Activated naive CD4-positive, alpha-beta T cell treated with anti-CD3 and anti-CD28 coated beads, Interleukin-2, amount 50 U/mL, for 16 hours (primary cell): Measurements from ENCODE around the gene BAZ2B.
"Not testable (repeated sequence)": the region's sequence is repeated elsewhere in the genome, so short reads cannot be mapped to it uniquely, and the experiment has no call there.

Experiments used
- DNase-seq: peaks from one replicate; pipeline ENCODE4 v3.0.0-alpha.2; 2020

BAZ2B gene, protein sequence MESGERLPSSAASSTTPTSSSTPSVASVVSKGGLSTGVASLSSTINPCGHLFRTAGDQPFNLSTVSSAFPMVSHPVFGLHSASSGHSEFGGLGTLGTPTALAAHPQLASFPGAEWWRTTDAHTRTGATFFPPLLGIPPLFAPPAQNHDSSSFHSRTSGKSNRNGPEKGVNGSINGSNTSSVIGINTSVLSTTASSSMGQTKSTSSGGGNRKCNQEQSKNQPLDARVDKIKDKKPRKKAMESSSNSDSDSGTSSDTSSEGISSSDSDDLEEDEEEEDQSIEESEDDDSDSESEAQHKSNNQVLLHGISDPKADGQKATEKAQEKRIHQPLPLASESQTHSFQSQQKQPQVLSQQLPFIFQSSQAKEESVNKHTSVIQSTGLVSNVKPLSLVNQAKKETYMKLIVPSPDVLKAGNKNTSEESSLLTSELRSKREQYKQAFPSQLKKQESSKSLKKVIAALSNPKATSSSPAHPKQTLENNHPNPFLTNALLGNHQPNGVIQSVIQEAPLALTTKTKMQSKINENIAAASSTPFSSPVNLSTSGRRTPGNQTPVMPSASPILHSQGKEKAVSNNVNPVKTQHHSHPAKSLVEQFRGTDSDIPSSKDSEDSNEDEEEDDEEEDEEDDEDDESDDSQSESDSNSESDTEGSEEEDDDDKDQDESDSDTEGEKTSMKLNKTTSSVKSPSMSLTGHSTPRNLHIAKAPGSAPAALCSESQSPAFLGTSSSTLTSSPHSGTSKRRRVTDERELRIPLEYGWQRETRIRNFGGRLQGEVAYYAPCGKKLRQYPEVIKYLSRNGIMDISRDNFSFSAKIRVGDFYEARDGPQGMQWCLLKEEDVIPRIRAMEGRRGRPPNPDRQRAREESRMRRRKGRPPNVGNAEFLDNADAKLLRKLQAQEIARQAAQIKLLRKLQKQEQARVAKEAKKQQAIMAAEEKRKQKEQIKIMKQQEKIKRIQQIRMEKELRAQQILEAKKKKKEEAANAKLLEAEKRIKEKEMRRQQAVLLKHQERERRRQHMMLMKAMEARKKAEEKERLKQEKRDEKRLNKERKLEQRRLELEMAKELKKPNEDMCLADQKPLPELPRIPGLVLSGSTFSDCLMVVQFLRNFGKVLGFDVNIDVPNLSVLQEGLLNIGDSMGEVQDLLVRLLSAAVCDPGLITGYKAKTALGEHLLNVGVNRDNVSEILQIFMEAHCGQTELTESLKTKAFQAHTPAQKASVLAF (N-terminal part only)

GRCh38 chr2:159616286-159616701 is at the start of gene BAZ2B:
BAZ2B (minus strand) TSS chr2:159616548; CDS start chr2:159478719, 137,829 bp downstream.
- no peak for DNase-seq

GRCh38 chr2:159661286-159661685 is 44.9 kb upstream of the BAZ2B start:
- no peak for DNase-seq

- no peak for DNase-seq
These were observed 42.8 kb upstream of the BAZ2B start for GRCh38 chr2:159658881-159659873.

DNA sequence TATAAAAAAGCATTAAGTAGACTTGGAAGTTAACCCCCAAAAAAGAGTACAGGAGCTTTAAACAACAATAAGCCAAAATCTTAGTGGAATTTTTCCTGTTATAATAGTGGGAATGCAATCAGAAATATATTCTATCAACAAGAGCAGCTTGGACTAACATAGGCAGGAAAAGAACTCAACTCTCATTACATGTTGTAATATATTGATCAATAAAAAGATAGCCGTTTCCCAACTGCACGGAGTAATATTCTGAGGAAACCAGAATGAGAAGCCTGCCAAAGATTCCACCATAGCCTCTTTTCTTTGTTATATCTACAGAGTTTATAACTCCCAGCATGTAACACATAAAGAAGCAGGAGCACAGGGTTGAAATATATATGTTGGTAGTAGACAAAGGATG is 37.6 kb upstream of the BAZ2B start:
- DNase-seq = no peak

- DNase-seq = no peak
These were observed 35.5 kb upstream of the BAZ2B start for GRCh38 chr2:159651884-159652283.

GRCh38 chr2:159650574-159650973 is 34.2 kb upstream of the BAZ2B start:
- no peak for DNase-seq

DNA sequence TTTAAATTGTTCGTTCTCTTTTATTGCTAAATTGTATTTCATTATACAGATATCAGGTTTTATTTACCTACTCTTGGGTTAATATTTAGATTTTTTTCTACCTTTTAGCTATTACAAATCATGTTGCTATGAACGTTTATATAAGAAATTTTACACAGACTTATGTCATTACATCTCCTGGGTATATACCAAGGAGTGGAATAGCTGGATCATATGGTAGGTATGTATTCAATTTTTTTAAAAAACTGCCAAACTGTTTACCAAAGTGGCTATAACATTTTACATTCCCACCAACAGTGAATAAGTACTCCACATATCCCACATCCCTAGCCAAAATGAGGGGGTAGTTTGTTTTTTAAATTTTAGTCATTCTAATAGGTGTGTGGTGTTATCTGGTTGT is 32.3 kb upstream of the BAZ2B start:
- DNase-seq = no peak

DNA sequence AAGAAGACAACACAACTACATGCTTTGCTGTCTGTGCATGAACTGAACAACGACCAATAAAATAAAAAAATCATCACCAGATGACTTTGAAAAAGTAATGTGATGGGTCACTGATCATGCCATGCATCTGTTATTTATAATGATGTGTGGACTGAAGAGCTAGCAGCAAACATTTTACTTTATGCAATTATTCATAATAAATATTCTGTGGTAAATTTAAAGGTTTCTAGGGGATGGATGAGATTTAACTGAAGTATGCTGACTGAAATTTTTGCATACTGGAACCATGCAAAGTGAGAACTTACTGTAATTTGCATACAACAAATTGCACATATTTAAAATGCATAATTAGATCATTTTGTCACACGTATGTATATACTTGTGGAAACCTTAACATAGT is 31.3 kb upstream of the BAZ2B start:
- DNase-seq = no peak

GRCh38 chr2:159640176-159640575 is 23.8 kb upstream of the BAZ2B start:
- DNase-seq = no peak

- DNase-seq = no peak
These were observed 23.4 kb upstream of the BAZ2B start for GRCh38 chr2:159639712-159640111.

DNA sequence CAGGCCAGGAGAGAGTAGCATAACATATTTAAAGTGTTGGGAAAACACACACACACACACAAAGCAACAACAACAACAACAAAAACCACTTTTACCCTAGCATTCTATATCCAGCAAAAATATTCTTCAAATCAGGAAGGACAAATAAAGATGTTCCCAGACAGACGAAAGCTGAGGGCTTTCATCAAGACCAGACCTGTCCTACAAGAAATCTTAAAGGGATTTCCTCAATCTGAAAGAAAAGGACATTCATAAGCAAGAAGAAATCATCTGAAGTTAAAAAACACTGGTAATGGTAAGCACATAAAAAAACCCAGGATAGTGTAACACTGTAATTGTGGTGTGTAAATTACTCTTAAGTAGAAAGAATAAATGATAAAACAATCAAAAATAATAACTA is 22.7 kb upstream of the BAZ2B start:
- DNase-seq = no peak

- no peak for DNase-seq
These were observed 21.7 kb upstream of the BAZ2B start for GRCh38 chr2:159637988-159638501.

DNA sequence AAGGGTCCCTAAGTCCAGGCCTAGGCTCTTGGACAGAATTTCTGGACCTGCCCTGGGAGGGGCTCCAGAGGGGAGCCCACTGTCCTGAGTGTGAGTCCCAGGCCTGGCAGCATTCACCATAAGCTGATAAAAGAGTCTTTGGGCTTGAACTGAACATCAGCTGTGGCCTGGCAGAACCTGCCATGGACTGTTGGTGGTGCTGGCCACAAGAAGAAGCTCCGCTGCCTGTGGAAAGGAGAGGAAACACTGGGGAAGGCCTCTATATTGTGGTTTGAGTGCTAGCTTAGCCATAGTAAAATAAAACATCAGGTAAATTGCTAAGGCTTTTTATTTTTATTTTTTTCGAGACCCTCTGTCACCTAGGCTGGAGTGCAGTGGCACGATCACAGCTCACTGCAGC is 20.9 kb upstream of the BAZ2B start:
- DNase-seq = no peak

GRCh38 chr2:159635006-159635789 is 18.9 kb upstream of the BAZ2B start:
- no peak for DNase-seq

GRCh38 chr2:159633219-159633618 is 16.9 kb upstream of the BAZ2B start:
- no peak for DNase-seq

DNA sequence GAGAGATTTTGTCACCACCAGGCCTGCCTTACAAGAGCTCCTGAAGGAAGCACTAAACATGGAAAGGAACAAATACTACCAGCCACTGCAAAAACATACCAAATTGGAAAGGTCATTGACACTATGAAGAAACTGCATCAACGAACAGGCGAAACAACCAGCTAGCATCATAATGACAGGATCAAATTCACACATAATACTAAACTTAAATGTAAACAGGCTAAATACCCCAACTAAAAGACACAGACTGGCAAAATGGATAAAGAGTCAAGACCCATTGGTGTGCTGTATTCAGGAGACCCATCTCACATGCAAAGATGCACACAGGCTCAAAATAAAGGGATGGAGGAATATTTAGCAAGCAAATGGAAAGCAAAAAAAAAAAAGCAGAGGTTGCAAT is 9.3 kb upstream of the BAZ2B start:
- not testable (repeated sequence) for DNase-seq

- no peak for DNase-seq
These were observed 7.1 kb upstream of the BAZ2B start for GRCh38 chr2:159623436-159623835.

GRCh38 chr2:159622966-159623365 is 6.6 kb upstream of the BAZ2B start:
- DNase-seq = no peak

- no peak for DNase-seq
These were observed 4.4 kb upstream of the BAZ2B start for GRCh38 chr2:159620796-159621195.

DNA sequence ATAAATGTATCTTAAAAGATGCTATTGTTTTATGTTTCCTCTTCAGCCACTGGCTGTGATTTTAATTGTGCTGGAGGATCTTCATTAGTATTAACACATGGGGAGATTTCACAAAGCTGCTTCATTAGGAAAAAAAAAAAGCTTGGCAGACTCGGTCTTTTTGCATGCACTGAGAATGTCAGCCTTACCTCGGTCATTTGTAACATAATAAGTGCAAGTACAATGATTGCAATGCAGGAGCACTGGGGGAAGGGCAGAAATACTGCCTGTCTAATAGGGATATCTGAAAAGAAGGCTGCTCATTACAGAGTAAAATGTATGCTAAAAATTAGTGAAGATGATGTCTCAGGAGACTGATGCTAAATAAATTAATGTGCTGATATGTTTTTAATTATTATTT is 1.3 kb upstream of the BAZ2B start:
- DNase-seq = no peak

- no peak for DNase-seq
These were observed 752 bp upstream of the BAZ2B start for GRCh38 chr2:159617100-159617499.
